Measurements from ENCODE around the gene HES3.

The HES3 gene

DNA sequence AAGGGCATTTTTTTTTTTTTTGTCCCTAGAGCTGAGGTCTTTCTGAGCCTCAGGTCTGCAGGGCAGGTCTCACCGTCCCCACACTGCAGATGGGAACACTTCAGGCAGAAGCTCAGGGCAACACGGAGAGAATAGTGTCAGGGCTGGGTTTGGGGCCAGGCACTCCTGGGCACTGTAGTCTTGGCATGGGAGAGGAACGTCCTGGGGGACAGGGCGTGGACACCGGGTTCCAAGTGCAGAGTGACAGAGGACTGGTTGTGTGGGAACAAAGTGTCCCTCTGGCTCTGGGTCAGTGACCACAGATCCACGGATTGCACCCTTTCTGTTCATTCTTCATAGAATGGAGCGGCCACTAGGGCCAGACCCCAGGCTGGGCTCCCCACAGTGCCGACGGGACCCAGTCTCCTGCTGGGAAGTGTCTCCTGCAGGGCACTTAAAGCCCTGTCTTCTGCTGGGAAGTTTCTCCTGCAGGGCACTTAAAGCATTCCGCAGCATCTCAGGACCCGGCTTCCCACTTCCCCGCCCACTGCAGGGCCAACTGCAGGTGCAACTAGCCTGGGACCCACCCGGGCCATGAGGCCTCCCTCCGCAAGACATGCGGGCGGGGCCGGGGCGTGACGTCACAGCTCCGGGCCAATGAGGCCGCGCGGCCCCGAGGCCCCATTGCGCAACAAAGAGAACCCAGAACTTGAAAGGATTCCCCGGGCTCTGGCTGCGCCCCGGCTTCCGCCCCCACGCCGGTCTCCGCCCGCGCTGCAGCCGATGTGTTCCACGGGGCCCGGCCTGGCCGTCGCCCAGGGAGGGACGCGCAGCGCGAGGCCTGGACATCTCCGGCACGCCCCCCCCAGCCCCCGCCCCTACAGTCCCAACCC lies 15.7 kb downstream of the HES3 start:
- H3K4me2 ChIP-seq (ENCODE audit: low read length): peak overlapping the region; percentile 61
- peaks cover 2% of the 10 kb centered on the region for H3K4me1 ChIP-seq
- H3K9ac ChIP-seq: no peak overlapping the region
- no peaks in the 10 kb centered on the region for H3K9me3 ChIP-seq (ENCODE audit: control insufficient read depth, low read length)
- TF ChIP-seq, protein P1, sequence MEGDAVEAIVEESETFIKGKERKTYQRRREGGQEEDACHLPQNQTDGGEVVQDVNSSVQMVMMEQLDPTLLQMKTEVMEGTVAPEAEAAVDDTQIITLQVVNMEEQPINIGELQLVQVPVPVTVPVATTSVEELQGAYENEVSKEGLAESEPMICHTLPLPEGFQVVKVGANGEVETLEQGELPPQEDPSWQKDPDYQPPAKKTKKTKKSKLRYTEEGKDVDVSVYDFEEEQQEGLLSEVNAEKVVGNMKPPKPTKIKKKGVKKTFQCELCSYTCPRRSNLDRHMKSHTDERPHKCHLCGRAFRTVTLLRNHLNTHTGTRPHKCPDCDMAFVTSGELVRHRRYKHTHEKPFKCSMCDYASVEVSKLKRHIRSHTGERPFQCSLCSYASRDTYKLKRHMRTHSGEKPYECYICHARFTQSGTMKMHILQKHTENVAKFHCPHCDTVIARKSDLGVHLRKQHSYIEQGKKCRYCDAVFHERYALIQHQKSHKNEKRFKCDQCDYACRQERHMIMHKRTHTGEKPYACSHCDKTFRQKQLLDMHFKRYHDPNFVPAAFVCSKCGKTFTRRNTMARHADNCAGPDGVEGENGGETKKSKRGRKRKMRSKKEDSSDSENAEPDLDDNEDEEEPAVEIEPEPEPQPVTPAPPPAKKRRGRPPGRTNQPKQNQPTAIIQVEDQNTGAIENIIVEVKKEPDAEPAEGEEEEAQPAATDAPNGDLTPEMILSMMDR (IDR thresholded peaks at IDR 0.05): no peak
- H3K36me3 ChIP-seq (ENCODE audit: control insufficient read depth, insufficient read depth, low read length): no peaks in the 10 kb centered on the region
- no peak overlapping the region for H3K4me3 ChIP-seq (ENCODE audit: low read depth, low read length)
- H3K79me2 ChIP-seq: no peaks in the 10 kb centered on the region
- no peaks in the 10 kb centered on the region for H3K27me3 ChIP-seq (ENCODE audit: control insufficient read depth, insufficient read depth, low read length)
- peak overlapping the region; percentile 50 for H2AFZ ChIP-seq
- H3K27ac ChIP-seq: no peak overlapping the region

GRCh38 chr1:6260433-6260934 lies 16.5 kb downstream of the HES3 start:
- H3K4me3 ChIP-seq (ENCODE audit: low read depth, low read length): peak overlapping the region; percentile 27
- H3K4me2 ChIP-seq (ENCODE audit: low read length): peak overlapping the region; percentile 49
- TF ChIP-seq, protein P1 (IDR thresholded peaks at IDR 0.05): no peak
- H3K36me3 ChIP-seq (ENCODE audit: control insufficient read depth, insufficient read depth, low read length): no peaks in the 10 kb centered on the region
- no peak overlapping the region for H3K9ac ChIP-seq
- no peaks in the 10 kb centered on the region for H3K27me3 ChIP-seq (ENCODE audit: control insufficient read depth, insufficient read depth, low read length)
- no peak overlapping the region for H3K27ac ChIP-seq
- peak overlapping the region; percentile 38 for H2AFZ ChIP-seq
- H3K79me2 ChIP-seq: no peaks in the 10 kb centered on the region
- no peaks in the 10 kb centered on the region for H3K9me3 ChIP-seq (ENCODE audit: control insufficient read depth, low read length)
- H3K4me1 ChIP-seq: peaks cover 2% of the 10 kb centered on the region

- H3K9me3 ChIP-seq (ENCODE audit: control insufficient read depth, low read length): no peaks in the 10 kb centered on the region
- no peaks in the 10 kb centered on the region for H3K27me3 ChIP-seq (ENCODE audit: control insufficient read depth, insufficient read depth, low read length)
- H3K27ac ChIP-seq: no peak within 1 kb of the TSS
- peak within 1 kb of the TSS; percentile 63 for H3K4me2 ChIP-seq (ENCODE audit: low read length)
- no peak within 1 kb of the TSS for H3K9ac ChIP-seq
- peaks cover 2% of the 10 kb centered on the region for H3K4me1 ChIP-seq
- H3K4me3 ChIP-seq (ENCODE audit: low read depth, low read length): peak within 1 kb of the TSS; percentile 27
- no peaks in the 10 kb centered on the region for H3K36me3 ChIP-seq (ENCODE audit: control insufficient read depth, insufficient read depth, low read length)
- TF ChIP-seq, protein P1 (IDR thresholded peaks at IDR 0.05): no peak
- peak within 1 kb of the TSS; percentile 78 for H2AFZ ChIP-seq
- no peaks in the 10 kb centered on the region for H3K79me2 ChIP-seq
These were observed 17.1 kb downstream of the HES3 start, which contains the start of gene GPR153 for GRCh38 chr1:6260961-6261614. Gene GPR153 (minus strand): TSS chr1:6261098. CDS start chr1:6254905, 6,193 bp downstream.

DNA sequence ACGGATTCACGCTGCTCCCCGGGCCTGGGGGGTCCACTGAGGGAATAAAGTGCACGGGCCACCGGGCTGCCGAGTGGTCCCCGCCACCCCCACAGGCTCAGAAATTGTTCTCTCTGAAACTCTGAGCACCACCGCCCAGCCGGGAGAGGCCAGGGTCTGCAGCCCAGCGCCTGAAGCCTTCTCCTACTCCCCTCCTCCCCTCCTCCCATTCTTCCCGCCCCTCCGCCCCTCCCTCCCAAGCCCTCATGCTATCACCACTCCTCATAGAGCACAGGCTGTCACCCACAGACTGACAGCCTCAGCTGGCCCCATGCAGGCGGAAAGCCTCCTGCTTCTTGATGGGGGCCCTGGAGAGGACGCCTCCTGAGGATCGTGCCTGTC lies 17.6 kb downstream of the HES3 start:
- H3K4me1 ChIP-seq: peaks cover 2% of the 10 kb centered on the region
- no peaks in the 10 kb centered on the region for H3K27me3 ChIP-seq (ENCODE audit: control insufficient read depth, insufficient read depth, low read length)
- H3K4me2 ChIP-seq (ENCODE audit: low read length): no peak overlapping the region
- no peaks in the 10 kb centered on the region for H3K36me3 ChIP-seq (ENCODE audit: control insufficient read depth, insufficient read depth, low read length)
- H2AFZ ChIP-seq: peak overlapping the region; percentile 78
- no peaks in the 10 kb centered on the region for H3K79me2 ChIP-seq
- no peak overlapping the region for H3K4me3 ChIP-seq (ENCODE audit: low read depth, low read length)
- H3K9ac ChIP-seq: no peak overlapping the region
- no peaks in the 10 kb centered on the region for H3K9me3 ChIP-seq (ENCODE audit: control insufficient read depth, low read length)
- H3K27ac ChIP-seq: no peak overlapping the region
- TF ChIP-seq, protein P1 (IDR thresholded peaks at IDR 0.05): no peak

Data from parathyroid adenoma (tissue), 2 donors.